HepG2 (cell line): Measurements from ENCODE around the gene MYPN. TPM values are rescaled to one million over a fixed set of nuclear protein-coding genes. Genes with fewer than 3 reads are reported as not detected.

Experiments
- ARID4A ChIP-seq: sonication (generic); formaldehyde crosslinking; IDR thresholded peaks from 2 replicates; pipeline ENCODE4 v1.5.0; 2020; ENCODE audit warnings: mild to moderate bottlenecking, missing genetic modification reagents, borderline replicate concordance
- CHD2 ChIP-seq: IDR thresholded peaks from 2 replicates; pipeline ENCODE4 v1.6.1; 2011; ENCODE audit warnings: low read depth, low read length, improper control_type of control experiment
- DMAP1 ChIP-seq: IDR thresholded peaks from 2 replicates; pipeline ENCODE4 v1.6.1; 2016
- GATAD2A ChIP-seq: IDR thresholded peaks from 2 replicates; pipeline ENCODE4 v1.6.1; 2016
- HOMEZ ChIP-seq: IDR thresholded peaks from 2 replicates; pipeline ENCODE4 v1.6.1; 2016; ENCODE audit warnings: low read depth
- KDM2A ChIP-seq: sonication (generic); formaldehyde crosslinking; IDR thresholded peaks from 2 replicates; pipeline ENCODE4 v1.4.0; 2020; ENCODE audit warnings: low read depth, missing genetic modification reagents, borderline replicate concordance
- KLF13 ChIP-seq: sonication (generic); formaldehyde crosslinking; IDR thresholded peaks from 2 replicates; pipeline ENCODE4 v1.4.0; 2020; ENCODE audit warnings: mild to moderate bottlenecking, missing genetic modification reagents
- MEIS1 ChIP-seq: sonication (generic); formaldehyde crosslinking; IDR thresholded peaks from 2 replicates; pipeline ENCODE4 v1.9.0; 2021; ENCODE audit warnings: mild to moderate bottlenecking, missing genetic modification reagents, moderate library complexity, borderline replicate concordance
- MLX ChIP-seq: IDR thresholded peaks from 2 replicates; pipeline ENCODE4 v1.6.1; 2016
- PTBP1 ChIP-seq: fragments of 200-400 bp; formaldehyde crosslinking; IDR thresholded peaks from 2 replicates; pipeline ENCODE4 v1.6.1; 2018; ENCODE audit warnings: low read length, low read depth; ENCODE audit not compliant: poor library complexity, severe bottlenecking
- RXRB ChIP-seq: IDR thresholded peaks from 2 replicates; pipeline ENCODE4 v1.6.1; 2016; ENCODE audit warnings: borderline replicate concordance, missing genetic modification reagents, missing compliant biosample characterization
- SNAPC2 ChIP-seq: sonication (generic); formaldehyde crosslinking; IDR thresholded peaks from 2 replicates; pipeline ENCODE4 v1.8.1; 2022; ENCODE audit warnings: mild to moderate bottlenecking, missing genetic modification reagents
- SOX13 ChIP-seq, 3 experiments: fragments of 450-650 bp in 1 of 3; sonication (generic) in 1 of 3; formaldehyde crosslinking in 1 of 3; IDR thresholded peaks in 2 of 3; conservative IDR thresholded peaks in 1 of 3; 2 replicates each; pipeline versions ENCODE4 v1.5.0 to v1.6.1; 2016 to 2020; ENCODE audit warnings: antibody characterized with exemption in 1 of 3, mild to moderate bottlenecking in 1 of 3, missing compliant biosample characterization in 1 of 3, missing genetic modification reagents in 1 of 3, moderate library complexity in 1 of 3
- THAP11 ChIP-seq: IDR thresholded peaks from 2 replicates; pipeline ENCODE4 v1.6.1; 2016; ENCODE audit warnings: missing biosample characterization, missing genetic modification reagents
- XRCC5 ChIP-seq: fragments of 200-400 bp; formaldehyde crosslinking; optimal IDR thresholded peaks from 2 replicates; pipeline ENCODE3; 2017; ENCODE audit warnings: mild to moderate bottlenecking, low read length
- ZFP82 ChIP-seq: sonication (generic); formaldehyde crosslinking; IDR thresholded peaks from 2 replicates; pipeline ENCODE4 v1.5.1; 2020; ENCODE audit warnings: mild to moderate bottlenecking, missing genetic modification reagents, borderline replicate concordance
- ZKSCAN5 ChIP-seq: sonication (generic); formaldehyde crosslinking; IDR thresholded peaks from 2 replicates; pipeline ENCODE4 v1.5.1; 2020; ENCODE audit warnings: mild to moderate bottlenecking, missing genetic modification reagents
- ZNF160 ChIP-seq: sonication (generic); formaldehyde crosslinking; IDR thresholded peaks from 2 replicates; pipeline ENCODE4 v1.8.0; 2022; ENCODE audit warnings: mild to moderate bottlenecking, inconsistent platforms, missing genetic modification reagents
- ZNF317 ChIP-seq: sonication (generic); formaldehyde crosslinking; IDR thresholded peaks from 2 replicates; pipeline ENCODE4 v1.5.0; 2020; ENCODE audit warnings: mild to moderate bottlenecking, missing genetic modification reagents
- ZSCAN29 ChIP-seq: sonication (generic); formaldehyde crosslinking; conservative IDR thresholded peaks from 2 replicates; pipeline ENCODE4 v1.4.0; 2020; ENCODE audit warnings: mild to moderate bottlenecking, missing genetic modification reagents
- polyA plus RNA-seq, 8 experiments: library from polyadenylated mRNA; depleted of rRNA in 3 of 8; stranded (reverse) in 7 of 8; unstranded in 1 of 8; fragments of >200 nt; fragmentation: Illumina TruSeq in 4 of 8; extraction: Trizol in 4 of 8; gene quantifications; 2 replicates each; pipeline versions ENCODE4 v1.2.1 to v1.2.3, GENCODE V29; 2011 to 2016; ENCODE audit warnings: low read depth in 4 of 8, missing spikeins in 1 of 8, mixed read lengths in 1 of 8; ENCODE audit not compliant: insufficient read depth in 1 of 8
- total RNA-seq, 5 experiments: library from RNA; depleted of rRNA; stranded (reverse); fragments of >200 nt; fragmentation: Illumina TruSeq; extraction: Trizol; gene quantifications; 2 replicates each; pipeline ENCODE4 v1.2.3, GENCODE V29; 2016; ENCODE audit warnings: low read depth in 1 of 5
- TF ChIP-seq, protein P1 (sequence below): sonication (generic); formaldehyde crosslinking; IDR thresholded peaks from 2 replicates; pipeline ENCODE4 v1.9.0; 2021; ENCODE audit warnings: missing genetic modification reagents, mild to moderate bottlenecking, borderline replicate concordance

The MYPN gene
- total and polyA plus RNA-seq, 2 of the 13 experiments (the other 11 are each of a cell fraction or from before 2014, with no cell fraction given): not detected

DNA sequence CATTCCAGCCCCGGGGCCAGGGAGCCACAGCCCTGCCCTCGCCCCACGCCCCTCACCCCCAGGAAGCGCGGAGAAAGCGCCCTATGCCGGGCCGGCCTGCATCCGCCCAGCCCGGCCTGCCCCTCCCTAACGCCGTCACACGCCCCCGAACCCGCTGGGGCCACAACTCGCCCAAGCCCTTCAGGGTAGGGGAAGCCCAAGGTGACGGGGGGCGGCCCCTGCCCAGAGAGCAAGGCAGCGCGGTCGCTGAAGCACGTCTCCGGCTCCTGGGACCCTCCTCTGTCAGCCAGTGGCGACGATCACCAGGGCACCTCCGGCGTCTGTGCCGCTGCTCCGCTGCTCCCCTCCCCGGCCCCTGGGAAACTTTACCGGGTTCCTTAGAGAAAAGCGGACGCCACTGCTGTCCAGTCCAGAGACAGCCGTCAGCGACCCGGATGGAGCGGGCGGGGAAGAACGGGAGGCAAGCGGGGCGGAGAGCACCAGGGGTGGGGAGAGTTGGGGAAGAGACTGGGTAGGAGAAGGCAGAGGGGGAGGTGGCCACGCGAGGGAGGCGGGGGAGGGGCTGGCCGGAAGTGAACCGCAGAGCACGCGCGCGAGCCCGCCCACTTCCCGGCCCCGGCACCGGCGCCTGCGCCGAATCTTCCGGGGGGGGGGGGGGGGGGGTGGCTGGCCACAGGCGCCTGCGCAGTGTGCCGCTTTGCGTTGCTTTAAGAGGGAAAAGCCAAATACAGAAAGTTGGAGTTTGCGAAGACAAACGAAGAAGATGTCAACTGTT, 34.3 kb upstream of the MYPN start, which contains the start of gene HERC4 (continued):
- TF ChIP-seq ZNF317 (CRISPR knock-in tag) (peak; percentile 14; the same call in 1 of the 2 replicates), ZKSCAN5 (CRISPR knock-in tag) (no peak), MEIS1 (CRISPR knock-in tag) (peak; percentile 11), PTBP1 (peak; percentile 59), ARID4A (peak; percentile 81), KLF13 (CRISPR knock-in tag) (0 out of 2 replicates have a peak, but pooled peaks have one; percentile 19), ZFP82 (CRISPR knock-in tag) (0 out of 2 replicates have a peak, but pooled peaks have one; percentile 30), ZSCAN29 (CRISPR knock-in tag) (peak; percentile 61; the same call in 1 of the 2 replicates), HOMEZ (CRISPR knock-in tag) (peak; percentile 5; the same call in 1 of the 2 replicates), ZNF160 (peak; percentile 80; the same call in 1 of the 2 replicates), DMAP1 (peak; percentile 53; the same call in 1 of the 2 replicates), KDM2A (CRISPR knock-in tag) (peak; percentile 76; the same call in 1 of the 2 replicates), SNAPC2 (CRISPR knock-in tag) (peak; percentile 38; the same call in 1 of the 2 replicates), RXRB (CRISPR knock-in tag) (0 out of 2 replicates have a peak, but pooled peaks have one; percentile 9), XRCC5 (peak; percentile 36), CHD2 (peak; percentile 62; the same call in 1 of the 2 replicates), THAP11 (CRISPR knock-in tag) (peak; percentile 61), MLX (CRISPR knock-in tag) (peak; percentile 41), GATAD2A (peak; percentile 39), SOX13 (IDR thresholded peaks at IDR 0.05) (no peak), SOX13 (CRISPR knock-in tag; conservative IDR thresholded peaks at IDR 0.05 in 1 of 2, IDR thresholded peaks at IDR 0.05 in 1 of 2) (peak in 1 of 2 experiments; percentile 4; a peak in 1 of 4 replicates)
- TF ChIP-seq, protein P1, sequence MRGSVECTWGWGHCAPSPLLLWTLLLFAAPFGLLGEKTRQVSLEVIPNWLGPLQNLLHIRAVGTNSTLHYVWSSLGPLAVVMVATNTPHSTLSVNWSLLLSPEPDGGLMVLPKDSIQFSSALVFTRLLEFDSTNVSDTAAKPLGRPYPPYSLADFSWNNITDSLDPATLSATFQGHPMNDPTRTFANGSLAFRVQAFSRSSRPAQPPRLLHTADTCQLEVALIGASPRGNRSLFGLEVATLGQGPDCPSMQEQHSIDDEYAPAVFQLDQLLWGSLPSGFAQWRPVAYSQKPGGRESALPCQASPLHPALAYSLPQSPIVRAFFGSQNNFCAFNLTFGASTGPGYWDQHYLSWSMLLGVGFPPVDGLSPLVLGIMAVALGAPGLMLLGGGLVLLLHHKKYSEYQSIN (CRISPR knock-in tag): no peak
